HL-60 (cell line): Measurements from ENCODE around the gene COL18A1.

Source experiments
- DNase-seq, 2 experiments: peaks; one replicate each; pipeline ENCODE4 v3.0.0-alpha.2; 2010 to 2020; ENCODE audit warnings: low read depth in 1 of 2, low spot score in 1 of 2
- H3K27ac ChIP-seq: fragments of 250-450 bp; sonication (Bioruptor Pico); replicated peaks from 2 replicates; pipeline ENCODE4 v1.5.1; 2020; ENCODE audit warnings: mild to moderate bottlenecking, moderate library complexity
- H3K27me3 ChIP-seq: fragments of 250-450 bp; sonication (Bioruptor Pico); 2 replicates; pipeline ENCODE4 v1.5.1; 2021; ENCODE audit warnings: mild to moderate bottlenecking, moderate library complexity; ENCODE audit not compliant: insufficient read depth, poor library complexity, severe bottlenecking
- H3K4me3 ChIP-seq: replicated peaks from 2 replicates; pipeline ENCODE4 v1.5.1; 2011; ENCODE audit warnings: mild to moderate bottlenecking, control low read depth, low read length; ENCODE audit not compliant: insufficient read depth
- CTCF ChIP-seq: IDR thresholded peaks from one replicate; pipeline ENCODE4 v1.5.1; 2011; ENCODE audit warnings: low read length, control low read depth, inconsistent platforms; ENCODE audit not compliant: insufficient read depth
- GABPA ChIP-seq: IDR thresholded peaks from 2 replicates; pipeline ENCODE4 v1.6.1; 2012; ENCODE audit warnings: low read depth
- POLR2AphosphoS5 ChIP-seq: IDR thresholded peaks from 2 replicates; pipeline ENCODE4 v1.6.1; 2012; ENCODE audit warnings: low read depth
- REST ChIP-seq: IDR thresholded peaks from 2 replicates; pipeline ENCODE4 v1.6.1; 2012; ENCODE audit warnings: low read depth; ENCODE audit not compliant: insufficient replicate concordance
- SPI1 ChIP-seq: IDR thresholded peaks from 2 replicates; pipeline ENCODE4 v1.6.1; 2012; ENCODE audit warnings: low read depth, mild to moderate bottlenecking, borderline replicate concordance

COL18A1 gene

GRCh38 chr21:45372732-45373355 is 32.1 kb upstream of the COL18A1 start:
- no peak for TF ChIP-seq REST
- no peak for TF ChIP-seq SPI1
- TF ChIP-seq POLR2AphosphoS5 = no peak
- TF ChIP-seq CTCF = no peak
- no peak for TF ChIP-seq GABPA
- no peak for DNase-seq
- no peak overlapping the region for H3K27ac ChIP-seq
- no peaks in the 10 kb centered on the region for H3K27me3 ChIP-seq
- H3K4me3 ChIP-seq = no peak overlapping the region

GRCh38 chr21:45373991-45374816 is 30.8 kb upstream of the COL18A1 start:
- no peak for TF ChIP-seq REST
- no peak for TF ChIP-seq SPI1
- no peak for TF ChIP-seq POLR2AphosphoS5
- no peak for TF ChIP-seq GABPA
- TF ChIP-seq CTCF = no peak
- no peak overlapping the region for H3K27ac ChIP-seq
- H3K27me3 ChIP-seq = no peaks in the 10 kb centered on the region
- no peak for DNase-seq
- no peak overlapping the region for H3K4me3 ChIP-seq

- TF ChIP-seq CTCF = no peak
- TF ChIP-seq REST = no peak
- no peak for TF ChIP-seq SPI1
- no peak for TF ChIP-seq GABPA
- TF ChIP-seq POLR2AphosphoS5 = no peak
Measured at GRCh38 chr21:45374826-45375455, 30.0 kb upstream of the COL18A1 start.

More at GRCh38 chr21:45374826-45375455, 30.0 kb upstream of the COL18A1 start:
- Histone ChIP-seq H3K4me3 (no peak overlapping the region), H3K27me3 (no peaks in the 10 kb centered on the region), H3K27ac (no peak overlapping the region)
- DNase-seq = no peak
